GM18858 (cell line): ENCODE results near the gene AMMECR1L.
"Not testable (repeated sequence)": the region's sequence is repeated elsewhere in the genome, so short reads cannot be mapped to it uniquely, and the experiment has no call there.

Experiments
- ATAC-seq: cut with Tn5 transposase; IDR thresholded peaks from one replicate; pipeline ENCODE4 v1.9.1; 2021; ENCODE audit not compliant: unreplicated experiment

AMMECR1L gene

DNA sequence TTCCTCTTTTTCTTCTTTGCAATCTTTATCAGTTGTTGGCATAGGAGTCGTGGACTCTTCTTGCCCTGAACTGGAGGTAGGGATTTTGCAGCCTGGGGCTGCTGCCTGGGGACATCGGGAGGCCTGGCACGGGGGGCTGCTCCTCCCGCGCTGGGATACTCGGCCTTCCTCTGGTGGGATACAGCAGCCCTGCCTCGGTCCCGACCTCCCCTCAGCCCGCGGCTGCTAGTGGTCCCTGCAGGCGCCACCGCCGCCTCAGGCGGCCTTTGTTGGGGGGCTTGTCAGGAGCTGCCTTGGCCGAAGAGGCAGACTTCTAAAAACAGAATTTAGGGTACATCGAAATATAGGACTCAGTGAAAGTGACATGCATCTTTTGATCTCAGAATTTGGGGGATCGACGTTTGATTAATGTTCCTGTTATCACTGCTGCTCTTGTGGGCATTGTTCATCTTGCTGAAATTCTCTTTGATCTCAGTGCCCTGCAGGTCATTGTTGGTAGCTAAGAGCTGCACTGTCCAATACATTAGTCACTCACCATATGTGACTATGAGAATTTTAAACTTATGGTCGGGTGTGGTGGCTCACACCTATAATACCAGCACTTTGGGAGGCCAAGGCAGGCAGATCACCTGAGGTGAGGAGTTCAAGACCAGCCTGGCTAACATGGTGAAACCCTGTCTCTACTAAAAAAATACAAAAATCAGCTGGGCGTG, 44.1 kb downstream of the AMMECR1L start:
- no peak for ATAC-seq

DNA sequence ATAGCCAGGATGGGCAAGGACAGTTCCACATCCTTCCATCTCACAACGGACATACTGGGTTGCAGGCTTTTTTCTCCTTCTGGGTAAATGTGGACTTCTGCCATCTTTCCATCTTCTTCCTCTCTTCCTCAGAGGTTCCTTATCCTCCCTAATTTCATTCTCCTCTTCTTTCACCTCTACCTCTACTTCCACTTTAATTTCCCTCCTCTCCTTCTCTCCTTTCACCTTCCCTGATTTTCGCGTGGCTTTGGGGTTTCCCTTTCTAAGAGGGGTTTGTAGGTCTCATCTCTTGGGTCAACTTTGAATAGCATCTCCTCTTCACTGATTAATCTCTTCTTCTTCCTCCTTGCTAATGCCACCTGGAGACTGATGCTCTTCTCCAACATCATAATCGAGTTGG, 44.9 kb downstream of the AMMECR1L start:
- ATAC-seq: no peak

DNA sequence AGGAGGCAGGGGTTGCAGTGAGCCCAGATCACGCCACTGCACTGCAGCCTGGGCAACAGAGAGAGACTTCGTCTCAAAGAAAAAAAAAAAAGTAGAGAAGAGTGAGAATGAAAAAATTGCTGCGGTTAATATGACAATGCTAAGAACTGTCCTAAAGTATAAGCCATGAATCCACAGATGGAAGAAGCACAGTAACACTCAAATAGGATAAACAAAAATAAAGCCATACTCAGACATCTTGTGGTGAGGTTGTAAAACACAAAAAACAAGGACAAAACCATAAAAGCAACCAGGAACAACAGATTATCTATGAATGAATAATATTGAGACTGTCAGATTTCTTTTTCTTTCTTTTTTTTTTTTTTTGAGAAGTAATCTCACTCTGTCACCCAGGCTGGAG, 50.8 kb downstream of the AMMECR1L start:
- ATAC-seq: no peak

DNA sequence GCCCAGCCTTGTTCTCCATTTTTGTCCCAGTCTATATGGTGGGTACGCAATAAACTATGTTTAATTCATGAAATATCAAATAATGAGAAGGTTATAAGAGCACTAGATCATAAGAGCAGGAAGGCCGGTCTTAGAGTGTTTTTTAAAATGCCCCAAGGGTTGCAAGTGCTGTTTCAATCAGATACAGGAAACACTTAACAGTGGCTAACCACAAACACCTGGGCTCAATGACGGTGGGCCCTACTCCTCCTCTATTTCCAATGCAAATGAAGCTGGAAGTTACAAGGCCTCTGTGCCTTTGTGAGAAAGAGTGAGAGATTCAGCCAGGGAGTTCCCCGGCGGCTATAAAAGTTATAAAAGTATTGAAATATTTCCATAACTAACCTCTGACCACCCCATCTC, 55.9 kb downstream of the AMMECR1L start:
- peak; percentile 97 for ATAC-seq

DNA sequence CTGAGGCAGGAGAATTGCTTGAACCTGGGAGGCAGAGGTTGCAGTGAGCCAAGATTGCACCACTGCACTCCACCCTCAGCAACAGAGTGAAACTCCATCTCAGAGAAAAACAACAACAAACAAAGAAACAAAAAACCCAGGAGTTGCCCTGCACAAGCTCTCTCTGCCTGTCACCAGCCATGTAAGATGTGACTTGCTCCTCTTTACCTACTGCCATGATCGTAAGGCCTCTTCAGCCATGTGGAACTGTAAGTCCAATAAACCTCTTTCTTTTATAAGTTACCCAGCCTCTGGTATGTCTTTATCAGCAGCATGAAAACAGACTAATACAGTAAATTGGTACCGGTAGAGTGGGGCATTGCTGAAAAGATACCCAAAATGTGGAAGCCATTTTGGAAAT, 59.0 kb downstream of the AMMECR1L start:
- ATAC-seq: not testable (repeated sequence)

DNA sequence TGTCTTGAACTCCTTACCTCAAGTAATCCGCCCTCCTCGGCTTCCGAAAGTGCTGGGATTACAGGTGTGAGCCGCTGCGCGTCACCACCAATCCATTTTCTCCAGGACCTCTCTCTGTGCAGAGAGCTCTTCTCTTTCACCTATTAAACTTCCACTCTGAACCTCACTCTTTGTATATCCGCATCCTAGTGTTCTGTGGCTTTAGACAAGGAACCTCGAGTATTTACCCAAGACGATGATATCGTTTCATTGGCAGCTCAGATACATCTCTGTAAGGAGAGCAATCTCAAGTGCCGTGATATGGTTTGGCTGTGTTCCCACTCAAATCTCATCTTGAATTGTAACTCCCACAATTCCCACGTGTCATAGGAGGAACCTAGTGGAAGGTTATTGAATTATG, 59.7 kb downstream of the AMMECR1L start:
- ATAC-seq: no peak

DNA sequence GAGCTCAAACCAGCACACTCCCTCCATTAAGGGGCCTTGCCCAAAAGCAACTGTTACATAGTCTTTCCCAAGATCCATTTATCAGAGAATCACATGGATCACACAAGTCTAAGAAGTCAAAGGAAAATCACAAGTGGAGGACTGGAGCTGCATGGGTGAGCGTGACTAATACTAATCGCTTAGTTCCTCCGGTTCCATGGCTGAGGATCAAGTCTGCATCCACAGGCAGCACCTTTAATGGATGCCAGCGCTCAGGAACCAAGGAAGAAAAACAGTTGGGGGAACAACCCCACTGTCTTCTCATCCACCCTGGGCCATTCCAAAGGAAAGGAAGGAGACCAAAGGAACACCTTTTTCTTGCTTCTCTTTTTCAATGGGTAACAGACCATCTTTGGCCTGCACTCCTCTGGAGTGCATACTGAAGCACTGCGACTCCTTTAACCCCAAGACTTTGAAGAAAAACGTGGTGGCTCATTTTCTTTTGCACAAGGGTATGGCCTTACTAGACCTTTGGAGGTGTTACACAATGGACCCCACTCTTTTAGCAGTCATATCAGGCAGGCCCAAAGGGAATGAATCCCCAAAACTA, 65.6 kb downstream of the AMMECR1L start:
- ATAC-seq: no peak

- ATAC-seq: no peak
Observed at GRCh38 chr2:127818794-127819425, 66.8 kb downstream of the AMMECR1L start.

DNA sequence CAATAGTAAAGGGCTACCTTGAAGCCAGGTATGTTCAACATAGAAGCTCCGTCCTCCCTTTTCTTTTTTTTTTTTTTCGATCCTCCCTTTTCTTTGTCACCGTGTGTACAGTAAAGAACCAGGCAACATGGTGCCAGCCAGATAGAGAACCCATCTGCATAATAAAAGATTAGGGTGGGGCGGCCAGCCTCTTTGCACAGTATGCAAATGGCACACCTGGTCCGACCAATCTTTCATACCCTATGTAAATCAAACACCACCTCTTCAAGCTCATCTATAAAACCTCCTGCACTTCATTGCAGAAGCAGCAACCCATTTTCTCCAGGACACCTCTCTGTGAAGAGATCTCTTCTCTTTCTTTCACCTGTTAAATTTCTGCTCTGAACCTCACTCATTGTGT, 67.5 kb downstream of the AMMECR1L start:
- ATAC-seq: no peak

- no peak for ATAC-seq
Observed at GRCh38 chr2:127814677-127815076, 71.1 kb downstream of the AMMECR1L start.

DNA sequence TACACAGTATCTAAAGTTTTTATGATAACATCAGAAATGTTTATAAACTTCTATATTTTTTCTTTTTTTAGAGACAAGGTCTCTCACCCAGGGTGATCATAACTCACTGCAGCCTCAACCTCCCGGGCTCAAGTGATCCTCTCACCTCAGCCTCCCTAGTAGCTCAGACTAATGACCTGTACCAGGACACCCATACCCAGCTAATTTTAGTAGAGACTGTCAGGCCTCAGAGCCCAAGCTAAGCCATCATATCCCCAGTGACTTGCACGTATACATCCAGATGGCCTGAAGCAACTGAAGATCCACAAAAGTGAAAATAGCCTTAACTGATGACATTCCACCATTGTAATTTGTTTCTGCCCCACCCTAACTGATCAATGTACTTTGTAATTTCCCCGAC, 73.3 kb downstream of the AMMECR1L start:
- not testable (repeated sequence) for ATAC-seq
